GM21576 (cell line): ENCODE data around the gene PEPD.

Experiments
- ATAC-seq: cut with Tn5 transposase; IDR thresholded peaks from one replicate; pipeline ENCODE4 v1.9.1; 2021; ENCODE audit warnings: mild to moderate bottlenecking, moderate library complexity; ENCODE audit not compliant: unreplicated experiment

PEPD gene

DNA sequence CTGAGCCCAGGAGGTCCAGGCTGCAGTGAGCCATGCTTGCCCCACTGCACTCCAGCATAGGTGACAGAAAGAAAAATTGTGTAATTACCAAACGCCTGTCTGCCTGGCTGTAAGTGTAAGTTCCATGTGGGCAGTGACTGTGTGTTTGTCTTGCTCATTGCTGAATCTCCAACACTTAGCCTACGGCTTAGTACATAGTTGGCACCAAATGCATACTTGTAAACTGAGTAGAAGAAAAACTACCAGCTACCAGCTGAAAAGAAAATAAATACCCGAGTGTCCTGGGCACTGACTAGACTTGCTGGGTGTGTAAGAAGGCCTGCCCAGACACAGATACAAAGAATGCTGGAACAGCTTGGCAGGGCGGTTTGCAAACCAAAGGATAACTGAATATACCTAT is 150.8 kb downstream of the PEPD start:
- ATAC-seq = no peak

- ATAC-seq = no peak
These were observed 153.3 kb downstream of the PEPD start for GRCh38 chr19:33368074-33368864.

DNA sequence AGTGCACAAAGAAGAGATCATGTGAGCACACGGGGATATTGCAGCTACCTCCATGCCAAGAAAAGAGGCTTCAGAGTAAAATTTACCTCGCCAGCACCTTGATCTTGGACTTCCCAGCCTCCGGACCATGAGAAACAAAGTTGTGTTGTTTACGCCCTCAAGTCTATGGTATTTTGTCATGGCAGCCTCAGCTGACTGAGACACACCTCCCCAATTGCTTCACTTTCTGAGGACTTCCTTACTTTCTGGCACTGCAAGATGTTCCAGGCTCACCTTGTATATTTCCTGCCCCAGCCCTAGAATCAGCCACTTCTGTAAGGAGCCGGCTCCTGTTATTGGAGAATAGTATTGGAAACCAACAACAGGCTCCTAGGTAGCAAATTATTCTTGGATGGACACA is 154.7 kb downstream of the PEPD start:
- ATAC-seq = no peak

- ATAC-seq = no peak
These were observed 155.5 kb downstream of the PEPD start for GRCh38 chr19:33366127-33366526.

GRCh38 chr19:33365691-33366090 is 155.9 kb downstream of the PEPD start:
- no peak for ATAC-seq

- ATAC-seq = no peak
These were observed 158.1 kb downstream of the PEPD start for GRCh38 chr19:33363476-33363875.

DNA sequence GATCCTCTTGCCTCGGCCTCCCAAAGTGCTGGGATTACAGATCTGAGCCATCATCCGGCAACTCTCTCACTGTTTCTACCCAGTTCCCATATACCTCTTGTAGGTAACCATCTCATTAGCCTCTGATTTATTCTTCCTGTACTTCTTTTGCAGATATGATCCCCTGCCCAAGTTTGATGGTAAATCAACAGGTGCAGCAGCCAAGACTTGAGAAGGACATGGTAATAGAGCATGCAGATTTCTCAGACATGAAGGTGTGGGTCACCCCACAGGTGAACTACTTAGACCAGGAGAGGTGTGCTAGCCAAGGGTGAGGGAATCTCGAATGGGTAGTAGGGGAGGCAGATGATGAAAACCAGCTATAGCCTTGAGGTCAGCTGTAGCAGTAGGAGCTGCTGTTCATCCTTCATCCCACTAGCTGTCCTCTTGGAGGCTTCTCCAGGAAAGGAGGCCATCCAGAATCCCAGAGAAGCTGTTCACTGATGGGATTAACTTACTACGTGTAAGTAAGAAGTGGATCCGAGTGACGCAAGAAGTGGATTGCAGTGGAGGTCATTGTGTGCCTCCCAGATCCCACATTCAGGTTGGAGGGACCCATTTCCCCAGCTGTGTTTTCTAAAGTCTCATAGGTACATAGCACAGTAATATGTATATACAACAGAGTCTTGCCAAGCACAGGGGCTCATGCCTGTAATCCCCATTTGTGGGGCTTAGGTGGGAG is 158.9 kb downstream of the PEPD start:
- no peak for ATAC-seq

- no peak for ATAC-seq
These were observed 162.0 kb downstream of the PEPD start for GRCh38 chr19:33359581-33359980.

- no peak for ATAC-seq
These were observed 163.2 kb downstream of the PEPD start for GRCh38 chr19:33358408-33358807.

GRCh38 chr19:33357556-33357955 is 164.0 kb downstream of the PEPD start:
- no peak for ATAC-seq

GRCh38 chr19:33355535-33355934 is 166.1 kb downstream of the PEPD start:
- ATAC-seq = no peak

DNA sequence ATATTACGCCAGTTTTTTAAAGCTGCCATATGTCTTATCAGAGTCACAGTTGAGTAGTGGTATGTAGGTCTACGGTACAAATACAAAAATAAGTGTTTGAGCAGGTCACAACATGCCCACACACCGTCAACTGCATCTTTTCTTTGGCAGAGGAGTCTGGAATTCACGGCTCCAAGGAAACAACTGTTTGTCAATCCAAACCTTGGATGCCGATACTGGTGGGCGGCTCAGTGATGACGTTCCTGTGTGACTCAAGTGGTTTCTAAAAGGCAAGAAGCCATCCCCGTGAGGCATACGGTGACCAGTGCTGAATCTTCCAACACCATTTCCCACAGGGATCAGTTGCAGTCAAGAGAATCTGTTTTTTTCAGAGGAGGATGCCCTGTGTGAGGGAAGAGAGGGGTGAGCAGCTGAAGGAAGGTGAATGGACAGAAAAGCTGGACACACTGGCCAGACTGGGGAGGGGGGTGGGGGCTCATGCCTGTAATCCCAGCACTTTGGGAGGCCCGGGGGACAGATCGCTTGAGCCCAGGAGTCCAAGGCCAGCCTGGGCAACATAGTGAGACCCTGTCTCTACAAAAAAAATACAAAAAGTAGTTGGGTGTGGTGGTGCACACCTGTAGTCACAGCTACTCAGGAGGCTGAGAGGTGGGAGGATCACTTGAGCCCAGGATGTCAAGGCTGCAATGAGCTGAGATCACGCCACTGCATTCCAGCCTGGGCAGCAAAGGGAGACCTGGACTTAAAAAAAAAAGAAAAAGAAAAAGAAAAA is 170.9 kb downstream of the PEPD start:
- no peak for ATAC-seq

GRCh38 chr19:33349319-33350289 is 172.0 kb downstream of the PEPD start:
- ATAC-seq = no peak

DNA sequence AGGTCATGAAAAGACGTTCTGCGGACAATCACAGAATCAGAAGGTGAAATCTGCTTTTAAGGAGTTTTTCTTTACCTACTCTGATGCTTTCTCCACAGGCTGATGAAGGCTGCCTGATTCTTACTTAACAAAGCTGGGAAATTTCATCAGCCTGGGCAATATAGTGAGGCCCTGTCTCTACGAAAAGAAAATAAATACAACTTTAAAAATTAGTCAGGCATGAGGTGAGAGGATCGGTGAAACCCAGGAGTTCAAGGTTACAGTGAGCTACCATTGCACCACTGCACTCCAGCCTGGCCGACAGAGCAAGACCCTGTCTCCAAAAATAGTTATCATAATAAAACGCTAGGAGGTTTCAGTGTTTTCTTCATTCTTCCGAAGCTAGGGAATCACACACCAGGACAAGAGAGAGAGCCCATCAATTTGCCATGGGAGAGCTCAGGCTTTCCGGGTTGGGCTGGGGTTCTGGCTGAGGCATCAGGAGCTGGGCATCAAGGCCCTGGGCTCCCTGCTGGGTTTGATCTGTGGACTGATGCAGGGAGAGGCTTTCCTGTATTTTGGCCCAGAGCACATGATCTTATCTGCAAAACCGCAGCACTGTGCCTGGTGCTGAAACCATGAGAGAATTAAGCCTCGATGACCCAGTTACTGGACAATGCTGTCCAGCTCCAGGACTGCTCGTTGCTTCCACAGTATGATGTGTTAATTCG is 173.1 kb downstream of the PEPD start:
- no peak for ATAC-seq

- ATAC-seq = no peak
These were observed 174.3 kb downstream of the PEPD start for GRCh38 chr19:33347300-33347699.

- ATAC-seq = no peak
These were observed 174.9 kb downstream of the PEPD start for GRCh38 chr19:33346665-33347064.

DNA sequence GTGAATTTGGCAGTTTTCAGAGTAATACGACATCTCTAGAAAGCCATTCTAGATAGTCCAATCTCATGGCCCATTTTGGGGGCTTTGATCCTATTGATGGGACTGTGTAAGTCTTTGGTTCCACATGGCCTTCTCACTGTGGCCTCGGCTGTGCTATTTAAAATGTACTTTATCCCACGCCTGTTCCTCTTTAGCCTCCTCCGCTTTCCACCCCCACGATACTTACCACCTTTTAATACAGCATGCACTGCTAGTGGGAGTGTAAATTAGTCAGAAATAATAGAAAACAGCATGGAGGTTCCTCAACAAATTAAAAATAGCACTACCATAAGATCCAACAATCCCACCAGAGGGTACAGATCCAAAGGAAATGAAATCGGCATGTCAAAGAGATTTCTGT is 176.4 kb downstream of the PEPD start:
- ATAC-seq = no peak

DNA sequence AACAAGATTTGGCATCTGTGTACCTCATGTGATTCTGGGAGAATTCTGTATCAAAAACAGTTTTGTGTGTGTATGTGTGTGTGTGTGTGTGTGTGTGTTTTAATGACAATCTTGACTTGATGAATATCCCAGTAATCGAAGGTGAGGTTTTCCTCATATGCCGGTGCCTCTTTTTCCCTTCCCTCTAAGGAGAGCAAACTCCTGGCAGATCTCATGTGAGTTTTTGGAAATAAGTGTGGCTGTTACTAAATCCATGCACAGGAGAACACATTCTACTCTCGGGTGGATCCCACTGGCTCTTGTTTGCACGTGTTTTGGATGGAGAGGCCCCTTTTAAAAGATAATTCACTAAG is 177.0 kb downstream of the PEPD start:
- ATAC-seq = no peak

DNA sequence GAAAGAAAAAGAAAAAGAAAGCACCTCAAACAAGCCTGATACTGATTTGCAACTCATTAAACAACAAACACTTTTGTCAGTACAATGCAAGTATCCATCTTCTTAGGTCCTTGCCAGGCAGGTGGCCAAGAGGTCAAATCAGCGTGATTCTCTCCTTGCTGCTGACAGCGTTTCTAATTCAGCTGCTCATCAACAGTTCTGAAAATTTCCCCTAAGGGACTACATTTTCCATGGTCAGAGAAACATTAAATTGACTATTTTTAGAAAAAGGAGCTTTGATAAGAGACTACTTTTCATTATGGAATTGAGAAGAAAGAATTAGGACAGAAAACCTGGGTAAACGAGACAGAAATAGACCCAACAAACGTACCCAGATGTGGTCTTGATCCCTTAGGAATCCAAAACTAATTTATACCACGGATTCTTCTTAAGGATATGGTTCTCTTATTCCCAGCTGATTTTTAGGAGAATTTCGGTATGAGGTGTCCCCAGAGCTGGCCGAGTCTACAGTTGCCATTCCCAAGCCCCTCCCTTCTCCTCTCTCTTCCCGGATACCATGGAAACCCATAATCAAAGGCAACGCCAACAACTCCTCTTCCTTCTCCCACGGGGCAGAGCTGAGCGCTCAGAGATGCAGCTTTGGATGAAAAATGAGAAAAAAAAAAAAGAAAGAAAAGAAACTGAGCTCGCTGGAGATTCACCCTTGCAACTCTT is 177.6 kb downstream of the PEPD start:
- no peak for ATAC-seq
